ENCODE data around the gene SLC5A10.
A peak's percentile ranks its signal among the peaks of the same experiment; 100 is the strongest.

The SLC5A10 gene

DNA sequence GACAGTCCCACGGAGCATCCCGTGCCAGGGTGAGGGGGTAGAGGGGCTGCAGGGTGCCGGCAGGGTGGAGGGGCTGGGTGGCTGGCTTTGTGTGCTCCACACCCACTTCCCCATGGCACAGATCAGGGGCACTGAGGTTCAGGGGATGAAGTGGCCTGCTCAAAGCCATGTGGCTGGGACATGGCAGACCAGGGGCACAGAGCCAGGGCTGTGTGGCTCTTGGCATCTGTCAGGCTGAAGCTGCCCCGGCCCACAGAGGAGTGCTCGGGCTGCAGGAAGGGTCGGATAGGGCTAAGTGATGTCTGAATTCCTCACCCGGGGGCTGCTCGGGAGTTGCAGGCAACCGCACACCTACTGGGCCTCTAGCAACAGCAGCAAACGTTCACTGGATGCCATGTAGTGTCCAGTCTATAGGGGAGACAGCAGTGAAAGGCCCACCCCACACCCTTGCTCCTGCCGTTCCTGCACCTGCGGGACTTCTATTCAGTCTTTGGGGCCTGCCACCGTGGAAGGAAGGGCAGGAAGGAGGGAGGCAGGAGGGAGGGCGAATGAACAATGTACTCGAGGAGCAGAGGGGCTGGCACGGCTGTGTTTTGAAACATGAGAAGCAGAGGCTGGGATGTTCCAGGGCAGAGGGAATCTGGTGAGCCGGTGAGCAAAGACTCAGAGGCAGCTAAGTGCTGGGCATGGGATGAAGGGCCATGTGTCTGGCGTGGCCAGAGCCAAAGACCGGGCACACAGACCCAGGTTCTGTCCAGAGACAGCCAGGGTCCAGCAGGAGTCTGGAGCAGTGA, 15.1 kb downstream of the SLC5A10 start:
- no peak for DNase-seq

DNA sequence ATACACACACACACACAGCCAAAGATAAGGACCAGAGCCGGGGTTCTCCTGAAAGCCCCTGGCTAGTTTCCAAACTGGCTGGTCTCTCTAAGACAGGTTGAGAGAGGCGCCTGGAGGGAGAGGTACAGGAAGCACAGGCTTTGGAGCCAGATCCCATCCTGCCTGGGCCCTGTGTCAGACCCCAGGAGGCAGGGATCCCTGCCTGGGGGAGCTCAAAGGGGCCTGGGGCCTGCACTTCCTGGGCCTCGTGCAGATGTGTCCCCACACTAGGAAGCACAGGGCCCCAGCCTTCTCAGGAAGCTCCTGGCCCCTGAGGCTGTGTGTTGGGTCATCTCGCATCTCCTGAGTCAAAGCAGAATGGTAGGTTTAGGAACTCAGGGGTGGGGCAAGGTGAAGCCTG, 16.0 kb downstream of the SLC5A10 start:
- no peak for DNase-seq

DNA sequence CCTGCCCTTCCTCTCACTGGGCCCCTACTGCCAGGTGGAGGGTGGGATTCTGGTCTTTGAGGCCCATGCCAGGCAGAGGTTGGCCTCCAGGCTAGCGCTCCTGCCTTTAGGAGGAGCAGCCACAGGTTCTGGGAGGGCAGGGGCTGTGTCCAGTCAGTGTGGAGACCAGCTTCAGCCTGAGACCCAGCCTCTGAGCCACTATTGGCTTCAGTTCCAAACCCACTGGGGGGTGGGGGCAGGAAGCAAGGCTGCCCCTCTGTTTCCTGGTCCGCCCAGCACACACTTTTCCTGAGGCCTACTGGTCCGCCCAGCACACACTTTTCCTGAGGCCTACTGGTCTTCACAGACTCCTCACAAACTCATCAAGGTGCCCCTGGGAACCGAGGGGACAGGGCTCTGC, 16.4 kb downstream of the SLC5A10 start:
- no peak for DNase-seq

DNA sequence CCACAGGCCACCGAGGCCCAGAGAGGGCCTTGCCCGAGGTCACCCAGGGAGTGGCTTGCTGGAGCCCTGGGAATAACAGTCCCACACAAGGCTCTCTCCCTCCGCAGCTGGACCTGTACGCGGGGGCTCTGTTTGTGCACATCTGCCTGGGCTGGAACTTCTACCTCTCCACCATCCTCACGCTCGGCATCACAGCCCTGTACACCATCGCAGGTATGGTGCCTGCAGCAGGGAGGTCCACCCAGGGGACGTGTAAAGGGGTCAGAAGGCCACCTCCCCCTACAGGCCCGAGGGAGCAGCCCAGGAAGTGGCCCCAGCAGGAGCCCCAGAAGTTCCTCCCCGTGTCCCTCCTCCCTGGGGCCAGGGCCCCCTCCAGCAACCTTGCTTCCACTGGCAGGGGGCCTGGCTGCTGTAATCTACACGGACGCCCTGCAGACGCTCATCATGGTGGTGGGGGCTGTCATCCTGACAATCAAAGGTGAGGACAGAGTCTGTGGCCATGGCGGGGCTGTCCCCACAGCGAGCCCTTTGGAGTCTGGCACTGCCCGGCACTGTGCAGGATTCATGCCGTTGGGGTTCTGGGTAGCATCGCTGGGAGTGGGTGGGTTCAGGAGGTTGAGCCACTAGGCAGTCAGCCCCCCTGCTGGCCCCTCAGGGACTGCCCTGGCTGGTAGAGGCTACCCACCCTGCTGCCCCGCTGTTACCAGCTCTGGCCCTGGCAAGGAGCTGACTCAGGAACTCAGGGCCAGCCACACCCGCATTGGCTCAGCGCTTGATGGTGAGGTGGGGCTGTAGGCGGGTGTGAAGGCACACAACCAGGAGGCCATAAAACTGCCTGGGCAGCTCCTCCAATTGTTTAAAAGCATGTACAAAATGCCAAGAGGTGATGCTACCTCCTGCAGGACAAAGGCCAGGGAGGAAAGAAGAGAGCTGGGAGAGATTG, 17.3 kb downstream of the SLC5A10 start:
- no peak for DNase-seq

DNA sequence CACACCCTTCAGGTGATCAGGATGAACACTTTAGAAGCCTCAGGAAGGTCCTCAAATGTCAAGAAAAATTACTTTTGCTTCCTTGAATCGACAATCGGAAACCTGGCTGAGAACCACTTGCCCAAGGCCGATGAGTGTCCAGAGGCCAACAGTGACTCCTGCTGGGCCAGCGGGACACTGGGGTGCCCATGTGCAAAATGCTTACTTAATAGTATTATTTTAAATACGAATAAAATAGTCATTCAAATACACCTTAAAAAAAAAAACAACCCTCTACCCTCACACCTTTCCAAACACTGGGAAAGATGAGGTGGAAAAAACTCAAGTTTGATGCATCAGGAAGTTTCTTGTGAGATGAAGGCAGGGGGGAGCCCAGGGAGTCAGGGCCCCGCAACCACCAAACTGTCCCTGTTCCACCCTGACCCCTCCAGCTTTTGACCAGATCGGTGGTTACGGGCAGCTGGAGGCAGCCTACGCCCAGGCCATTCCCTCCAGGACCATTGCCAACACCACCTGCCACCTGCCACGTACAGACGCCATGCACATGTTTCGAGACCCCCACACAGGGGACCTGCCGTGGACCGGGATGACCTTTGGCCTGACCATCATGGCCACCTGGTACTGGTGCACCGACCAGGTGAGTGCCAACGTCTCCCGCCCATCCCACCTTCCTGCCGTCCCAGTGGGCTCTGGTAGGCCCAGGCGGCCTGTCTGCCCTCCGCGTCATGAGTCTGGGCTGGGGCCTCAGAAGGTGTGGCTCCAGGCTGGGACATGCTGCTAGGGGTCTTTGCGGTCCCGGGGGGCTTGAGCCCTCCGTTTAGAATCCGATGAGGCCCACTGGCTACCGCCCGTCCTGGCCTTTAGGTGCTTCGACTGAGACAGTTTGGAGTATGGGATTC, 18.9 kb downstream of the SLC5A10 start:
- DNase-seq, result no peak

DNA sequence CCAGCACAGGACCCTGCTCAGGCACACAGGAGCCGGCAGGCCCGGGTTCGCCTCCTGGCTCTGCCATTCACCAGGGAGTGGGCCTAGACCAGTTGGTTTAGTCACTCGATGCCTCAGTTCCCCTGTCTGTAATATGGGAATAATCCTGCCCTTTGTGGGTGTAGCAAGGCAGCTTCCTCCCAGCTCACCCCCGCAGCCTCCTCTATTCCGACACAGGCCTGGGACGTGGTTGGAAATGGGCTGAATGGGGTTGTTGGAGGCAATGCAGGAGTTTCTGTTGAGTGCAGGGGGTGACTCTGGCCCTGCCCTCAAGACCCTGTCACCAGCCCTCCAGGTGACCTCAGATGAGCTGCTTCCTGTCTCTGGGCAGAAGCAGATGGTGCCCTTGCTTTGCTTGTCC, 19.8 kb downstream of the SLC5A10 start:
- DNase-seq, result no peak

DNA sequence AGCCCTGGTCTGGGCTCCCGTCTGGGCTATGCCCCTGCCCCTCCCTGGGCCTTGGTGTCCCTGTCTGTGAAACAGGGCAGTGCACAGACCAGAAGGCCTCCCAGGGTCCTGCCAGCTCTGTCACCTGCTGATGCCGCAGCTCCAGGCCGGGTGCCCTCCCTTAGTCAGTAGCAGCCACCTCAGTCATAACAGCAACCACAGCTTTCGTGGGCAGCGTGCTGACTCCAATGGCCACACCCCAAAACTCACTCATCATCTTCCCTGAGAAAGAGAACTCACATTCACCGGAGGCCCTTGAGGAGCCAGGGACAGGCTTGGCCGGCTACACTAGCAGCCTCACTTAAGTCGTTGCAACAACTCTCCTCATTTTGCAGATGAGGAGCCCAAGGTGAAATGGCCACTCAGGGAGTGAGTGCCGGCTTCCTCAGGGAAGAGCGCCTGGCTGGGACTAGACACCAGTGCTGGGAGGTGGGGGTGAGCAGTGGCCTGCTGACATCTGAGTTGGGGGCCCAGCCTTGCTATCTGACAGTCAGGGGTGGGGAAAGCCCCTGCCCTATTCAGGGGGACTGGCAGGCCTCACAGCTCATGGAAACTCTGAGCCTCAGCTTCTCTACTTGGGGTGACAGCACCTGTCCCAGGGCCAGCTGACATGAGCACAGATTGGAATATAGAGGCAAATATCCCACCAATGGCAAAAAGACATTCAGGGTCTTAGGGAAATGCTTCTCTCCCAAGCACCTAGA, 22.6 kb downstream of the SLC5A10 start:
- peak; percentile 70 for DNase-seq

DNA sequence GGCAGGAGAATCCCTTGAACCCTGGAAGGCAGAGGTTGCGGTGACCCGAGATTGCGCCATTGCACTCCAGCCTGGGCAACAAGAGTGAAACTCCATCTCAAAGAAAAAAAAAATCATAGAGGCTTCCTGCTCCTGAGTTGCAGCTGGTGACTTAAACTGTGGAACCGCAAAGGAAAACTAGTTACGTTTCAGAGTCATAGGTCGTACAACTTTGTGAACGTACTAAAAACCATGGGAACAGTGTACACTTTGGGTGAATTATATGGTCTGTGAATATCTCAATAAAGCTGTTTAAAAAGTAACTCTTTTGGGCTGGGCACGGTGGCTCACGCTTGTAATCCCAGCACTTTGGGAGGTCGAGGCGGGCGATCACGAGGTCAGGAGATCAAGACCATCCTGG, 23.6 kb downstream of the SLC5A10 start:
- no peak for DNase-seq

DNA sequence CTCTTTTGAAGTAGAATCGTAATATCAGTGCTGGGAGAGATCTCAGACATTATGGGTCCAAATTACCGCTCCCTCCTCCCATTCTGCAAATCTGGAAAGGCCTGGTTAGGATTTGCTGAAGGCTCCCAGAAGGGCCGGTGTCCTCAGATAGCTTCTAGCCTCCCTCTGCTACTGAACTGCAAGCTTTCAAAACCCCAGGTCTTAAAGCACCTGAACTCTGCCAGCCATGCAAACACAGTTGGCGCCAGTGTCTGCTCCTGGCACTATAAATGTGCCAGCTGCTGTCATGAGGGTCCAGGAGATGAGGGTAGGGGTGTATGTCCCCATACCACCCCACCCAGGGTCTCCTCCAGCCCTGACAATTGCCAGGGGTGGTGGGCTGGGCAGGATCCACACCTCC, 24.2 kb downstream of the SLC5A10 start:
- DNase-seq, result no peak

DNA sequence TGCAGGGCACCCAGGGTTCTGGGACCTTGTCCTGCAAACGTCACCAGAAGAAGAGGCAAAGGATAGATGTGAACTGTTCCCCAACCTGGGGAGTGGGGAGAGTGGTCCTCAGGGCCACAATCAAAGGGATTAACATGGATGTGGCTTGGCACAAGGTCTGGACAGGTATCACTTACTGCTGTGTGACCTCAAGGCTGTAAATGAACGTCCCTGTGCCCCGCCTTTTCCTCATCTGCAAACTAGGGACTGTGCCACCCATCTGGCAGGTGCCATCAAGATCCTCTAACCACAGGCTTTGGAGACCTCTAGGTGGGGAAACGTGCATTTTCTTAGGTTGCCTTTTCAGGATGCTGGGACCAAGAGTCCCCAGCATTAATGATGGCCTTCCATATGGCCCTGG, 25.1 kb downstream of the SLC5A10 start:
- DNase-seq, result no peak

DNA sequence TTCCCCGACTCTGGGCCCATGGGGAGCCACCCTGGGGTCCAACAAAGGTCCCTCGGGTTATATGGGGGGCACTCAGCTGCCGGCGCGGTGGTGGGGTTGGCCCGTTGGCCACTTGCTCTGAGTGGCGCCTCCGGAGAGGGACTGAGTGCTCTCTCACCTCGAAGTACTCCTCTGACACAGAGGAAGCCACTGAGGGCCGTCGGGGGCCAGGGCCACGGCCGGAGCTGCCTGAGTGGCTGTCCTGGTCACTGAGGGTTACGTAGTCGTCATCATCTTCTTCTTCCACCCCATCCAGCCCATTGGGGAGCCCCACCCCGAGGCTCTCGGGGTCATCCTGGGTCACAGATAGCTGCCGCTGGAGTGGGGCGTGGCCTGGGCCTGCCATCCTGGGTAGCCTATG, 25.7 kb downstream of the SLC5A10 start:
- no peak for DNase-seq

DNA sequence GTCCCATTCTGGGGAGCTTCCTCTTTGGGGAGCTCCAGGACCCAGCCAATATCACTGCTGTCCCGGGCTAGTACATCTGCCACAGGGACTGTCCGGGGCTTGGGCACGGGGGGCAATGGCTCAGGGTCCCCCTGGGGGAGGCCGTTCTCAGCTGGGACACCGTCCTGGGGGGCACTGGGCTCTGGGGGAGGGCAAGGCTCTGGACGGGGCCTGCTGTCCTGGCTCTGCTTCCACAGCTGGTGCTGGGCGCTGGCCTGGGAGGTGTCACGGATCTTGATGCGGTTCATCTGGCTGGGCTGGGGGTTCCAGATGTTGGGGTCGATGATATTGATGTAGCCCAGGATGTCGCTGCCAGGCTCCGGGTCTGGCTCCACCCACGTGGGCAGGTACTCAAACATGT, 26.1 kb downstream of the SLC5A10 start:
- DNase-seq, result no peak

DNA sequence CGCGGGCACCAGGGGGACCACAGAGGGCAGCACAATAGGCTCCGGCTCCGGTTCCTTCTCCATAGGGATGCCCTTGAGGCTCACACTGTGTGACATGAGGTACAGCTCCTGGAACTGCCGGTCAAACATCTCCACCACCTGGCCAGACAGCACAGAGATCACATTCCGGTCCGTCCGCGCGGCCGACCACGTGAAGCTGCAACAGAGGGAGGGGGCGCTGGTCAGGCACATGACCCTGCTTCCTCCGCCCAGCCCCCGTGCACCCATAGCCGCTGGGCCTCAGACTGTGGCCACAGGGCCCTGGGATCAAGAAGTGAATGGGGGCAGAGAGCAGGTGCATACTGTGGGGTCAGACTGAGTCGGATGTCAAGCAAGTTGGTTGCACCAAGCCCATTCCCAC, 26.7 kb downstream of the SLC5A10 start:
- DNase-seq, result no peak

DNA sequence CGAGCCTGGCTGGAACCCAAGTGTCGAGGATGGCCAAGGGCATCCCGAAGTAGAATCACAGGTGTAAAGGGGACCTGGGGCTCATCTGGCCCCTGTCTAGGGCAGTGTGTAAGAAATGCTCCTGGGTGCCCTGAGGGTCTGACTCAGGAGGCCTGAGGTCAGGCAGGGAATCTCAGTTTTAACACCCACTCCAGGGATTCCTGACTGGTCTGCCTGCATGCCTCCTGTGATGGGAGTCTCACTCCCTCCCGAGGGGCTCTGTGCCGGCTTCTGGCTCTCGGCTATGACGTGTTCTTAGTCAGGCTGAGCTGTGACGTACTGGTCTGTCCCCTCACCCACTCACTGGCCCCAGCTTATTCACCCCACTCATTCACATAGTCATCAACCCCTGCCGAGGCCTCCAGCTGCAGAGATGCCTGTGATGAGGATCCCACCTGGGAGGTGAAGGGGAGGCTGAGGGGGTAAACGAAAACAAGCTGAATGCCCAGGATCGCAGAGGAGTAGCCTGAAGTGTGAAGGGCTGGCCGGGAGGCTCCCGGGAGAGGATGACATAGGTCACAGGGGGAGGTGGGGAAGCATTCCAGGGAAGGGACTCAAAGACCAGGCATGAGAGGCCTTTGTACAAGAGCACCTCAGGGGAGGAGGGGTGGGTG, 28.8 kb downstream of the SLC5A10 start:
- DNase-seq, result no peak

DNA sequence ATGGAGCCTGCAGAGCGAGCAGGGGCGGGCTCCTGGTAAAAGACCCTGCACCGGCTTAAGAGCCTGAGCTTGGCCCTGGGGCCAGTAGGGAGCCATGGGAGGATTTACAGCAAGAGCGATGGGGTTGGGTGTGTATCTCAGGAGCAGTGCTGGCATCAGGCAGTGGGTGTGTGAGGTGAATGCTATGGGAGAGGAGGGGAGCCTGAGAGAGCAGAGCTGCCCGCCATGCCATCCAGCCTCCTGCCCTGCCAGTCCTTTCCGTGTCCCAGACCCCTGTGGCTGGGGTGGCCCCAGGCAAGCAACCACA, 29.3 kb downstream of the SLC5A10 start:
- DNase-seq, result no peak

DNA sequence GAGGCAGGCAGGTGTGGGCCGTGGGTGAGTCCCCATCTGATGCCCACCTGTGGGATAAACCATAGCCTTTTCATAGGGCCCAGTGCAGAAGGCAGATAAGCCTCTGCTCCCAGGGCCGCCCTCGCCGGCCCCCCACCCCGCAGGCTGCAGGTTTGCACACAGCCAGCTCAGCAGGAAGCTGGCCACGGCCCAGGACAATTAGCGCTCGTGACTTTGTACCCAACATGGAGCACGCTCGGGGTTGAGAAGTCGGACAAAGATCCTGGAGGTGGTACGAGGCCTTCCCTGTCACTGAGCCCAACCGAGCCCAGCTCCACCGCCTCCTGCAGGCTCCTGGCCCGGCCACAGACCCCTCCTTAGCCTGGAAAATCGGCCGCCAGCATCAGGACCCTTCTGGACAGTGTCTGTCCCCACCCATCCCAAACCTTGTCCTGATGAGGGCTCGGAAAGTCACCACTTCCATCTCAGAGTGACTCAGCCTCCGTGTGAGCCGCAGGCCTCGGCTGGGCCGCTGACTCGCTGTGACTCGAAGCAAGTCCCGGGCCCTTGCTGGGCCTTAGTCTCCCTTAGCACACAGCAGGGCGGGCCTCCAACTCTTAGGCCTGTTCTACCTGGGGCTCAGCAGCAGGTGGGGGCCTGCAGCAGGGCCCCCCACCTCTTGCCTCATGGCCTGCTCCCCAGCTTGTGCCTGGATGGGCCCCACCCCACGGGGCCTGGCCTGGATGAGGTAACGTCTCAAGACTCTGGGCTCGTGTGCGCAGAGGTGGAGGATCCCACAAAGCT, 29.9 kb downstream of the SLC5A10 start:
- peak; percentile 55 for DNase-seq

DNA sequence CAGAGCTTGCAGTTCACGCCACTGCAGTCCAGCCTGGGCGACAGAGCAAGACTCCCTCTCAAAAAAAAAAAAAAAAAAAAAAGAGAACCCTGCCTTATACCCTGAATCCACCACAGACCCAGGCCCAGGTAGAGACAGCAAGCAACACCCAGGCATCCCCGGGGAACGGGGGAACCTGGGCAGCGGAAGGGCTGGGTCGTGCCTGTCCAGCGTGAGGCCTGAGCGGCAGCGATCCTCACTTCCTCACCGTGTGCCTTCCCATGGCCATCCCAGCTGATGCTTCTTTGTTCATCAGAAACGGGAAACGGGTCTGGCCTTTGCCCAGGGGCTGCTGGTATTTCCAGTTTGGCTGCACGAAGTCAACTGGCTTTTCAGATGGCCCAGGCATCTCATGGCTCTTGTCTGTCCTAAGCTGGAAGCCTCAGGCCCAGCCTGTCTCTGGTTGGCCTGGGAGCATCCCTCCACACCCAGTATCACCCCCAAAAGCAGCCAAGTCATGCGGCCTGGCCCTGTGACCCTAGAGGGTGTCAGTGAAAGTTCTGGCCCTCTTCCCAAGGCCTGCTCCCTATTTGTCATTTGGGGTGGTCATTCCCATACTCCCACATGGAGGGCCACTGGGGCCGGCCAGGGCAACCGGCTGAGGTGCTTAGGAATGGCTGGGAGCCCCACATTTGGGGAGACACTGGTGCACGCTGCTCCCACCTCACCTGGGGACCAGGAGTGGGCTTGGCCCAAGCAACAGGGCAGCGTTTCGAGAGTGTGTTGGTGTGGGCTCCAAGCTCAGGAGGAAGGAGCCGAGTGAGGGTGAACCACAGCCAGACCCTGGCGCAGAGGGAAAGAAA, 32.5 kb downstream of the SLC5A10 start:
- no peak for DNase-seq

DNA sequence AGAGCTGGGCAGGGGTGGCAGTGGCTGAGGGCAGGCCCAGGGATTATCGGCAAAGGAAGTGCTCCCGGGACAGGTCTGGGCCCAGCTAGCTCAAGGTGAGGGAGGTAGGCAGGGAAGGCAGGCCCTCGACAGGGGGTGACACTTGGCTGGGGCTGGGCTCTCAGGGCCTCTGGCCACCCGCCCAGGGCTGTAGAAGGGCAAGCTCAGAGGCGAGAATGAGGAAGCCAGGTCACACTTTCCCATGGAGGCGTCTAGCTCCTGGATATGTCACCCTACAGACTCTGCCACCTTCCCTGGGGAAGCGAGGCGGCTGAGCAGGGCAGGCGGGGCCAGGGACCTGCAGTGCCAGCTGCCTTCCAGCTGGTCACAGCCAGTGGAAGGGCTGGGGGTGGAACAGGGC, 33.5 kb downstream of the SLC5A10 start:
- no peak for DNase-seq

DNA sequence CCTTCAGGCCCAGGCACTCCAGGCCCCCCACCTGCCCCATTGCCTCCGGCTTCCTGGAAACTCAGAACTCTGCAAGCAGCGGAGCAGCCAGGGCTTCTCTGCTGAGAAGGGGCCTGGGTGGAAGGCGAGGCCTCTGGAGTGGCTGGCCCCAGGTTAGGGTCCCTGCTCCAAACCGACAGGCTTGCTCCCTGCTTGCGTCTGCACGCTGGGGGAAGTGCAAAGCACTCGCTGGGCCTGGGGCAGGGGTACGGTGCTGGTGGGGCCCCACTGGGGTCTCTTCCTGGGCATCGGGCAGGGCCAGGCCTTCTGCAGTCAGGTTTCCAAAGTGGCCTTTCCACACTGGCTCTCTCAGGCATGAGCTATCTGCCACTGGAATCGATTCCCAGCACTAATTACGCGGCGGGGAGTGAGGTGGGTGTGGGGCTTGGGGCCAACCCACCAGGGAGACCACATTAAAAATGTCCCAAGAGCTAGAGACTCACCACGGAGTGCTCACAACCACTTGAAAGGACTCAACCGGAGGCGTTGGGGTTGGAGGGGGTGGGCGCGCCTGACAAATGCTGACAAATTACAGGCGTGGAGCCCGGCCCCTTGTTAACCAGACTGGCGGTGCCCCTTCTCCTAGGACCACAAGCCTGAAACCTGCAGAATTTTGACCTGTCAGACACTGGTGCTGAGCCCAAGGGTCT, 34.7 kb downstream of the SLC5A10 start:
- no peak for DNase-seq

DNA sequence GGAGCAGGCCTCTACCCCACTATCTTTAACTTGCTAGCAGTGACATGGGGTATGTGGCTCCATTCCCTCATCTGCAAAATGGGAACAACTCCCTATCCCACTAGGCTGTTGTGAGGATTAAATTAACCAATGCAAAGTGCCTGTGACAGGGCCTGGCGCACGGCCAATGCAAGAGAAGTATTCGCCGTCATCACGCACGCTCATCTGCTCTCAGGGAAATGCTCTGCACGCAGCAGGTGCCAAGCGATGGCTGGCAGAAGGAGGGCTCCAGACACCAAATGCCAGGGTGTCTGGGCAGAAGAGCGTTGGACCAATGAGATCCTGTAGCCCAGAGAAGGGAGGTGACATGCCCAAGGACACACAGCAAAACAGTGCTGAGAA, 35.3 kb downstream of the SLC5A10 start:
- DNase-seq, result no peak
